Activated T-cell treated with anti-CD3 and anti-CD28 coated beads, Interleukin-2, amount 50 U/mL, for 1 hour (primary cell): ENCODE measurements around the gene FKBP7.
"Not testable (repeated sequence)": the region's sequence is repeated elsewhere in the genome, so short reads cannot be mapped to it uniquely, and the experiment has no call there.

Experiments used
- DNase-seq: peaks from one replicate; pipeline ENCODE4 v3.0.0-alpha.2; 2020

Gene FKBP7

DNA sequence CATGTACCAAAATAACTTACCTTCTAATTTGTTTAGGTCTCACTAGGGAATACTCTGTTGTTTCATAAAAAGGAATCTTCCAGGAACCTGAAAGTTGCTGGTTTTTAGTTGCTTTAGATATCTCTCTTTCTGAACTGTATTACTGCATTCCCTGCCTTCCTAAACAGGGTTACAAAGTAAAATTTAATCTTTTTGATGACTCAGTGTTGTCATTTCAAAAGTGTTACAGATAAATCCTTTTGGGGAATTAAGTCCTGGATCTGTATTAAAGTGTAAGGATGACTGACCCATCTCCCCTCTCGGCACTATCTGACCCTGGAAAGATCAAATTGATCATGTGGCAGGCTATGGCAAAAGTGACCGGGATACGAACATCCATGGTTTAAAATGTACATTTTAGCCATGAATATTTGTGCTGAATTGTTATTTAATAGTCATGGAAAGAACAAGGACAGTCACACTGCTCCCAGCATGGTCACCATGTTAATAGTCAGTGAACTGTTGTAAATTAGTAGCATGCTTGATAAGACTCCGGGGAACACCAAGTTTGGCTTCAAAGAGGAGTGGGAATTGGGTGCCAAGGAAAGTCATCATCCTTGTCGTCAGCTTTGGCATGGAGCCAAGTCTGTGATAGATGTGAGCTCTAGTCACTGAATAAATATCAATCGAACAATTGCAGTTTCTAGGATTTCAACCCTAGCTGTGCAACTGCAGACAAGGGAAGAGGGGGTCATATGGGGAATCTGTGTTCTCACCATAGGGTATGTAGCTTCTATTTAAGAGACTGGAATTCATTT lies 6.0 kb upstream of the FKBP7 start:
- DNase-seq, result no peak

DNA sequence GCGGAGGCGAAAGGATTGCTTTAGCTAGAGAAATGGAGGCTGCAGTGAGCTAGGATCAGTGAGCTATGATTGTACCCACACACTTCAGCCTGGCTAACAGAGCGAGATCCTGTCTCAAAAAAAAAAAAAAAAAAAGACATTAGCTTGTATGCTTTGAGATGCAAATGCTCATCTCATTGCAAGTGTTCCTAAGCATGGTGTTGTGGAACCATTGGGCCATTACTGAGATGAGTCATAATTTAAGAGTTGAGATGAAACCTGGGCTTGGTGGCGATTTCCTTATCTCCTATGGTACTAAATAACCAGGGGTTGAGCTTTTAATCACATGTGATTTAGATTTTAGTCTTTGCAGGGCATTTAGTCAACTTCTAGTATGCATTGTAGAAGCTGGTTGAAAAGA lies 4.0 kb upstream of the FKBP7 start:
- no peak for DNase-seq

DNA sequence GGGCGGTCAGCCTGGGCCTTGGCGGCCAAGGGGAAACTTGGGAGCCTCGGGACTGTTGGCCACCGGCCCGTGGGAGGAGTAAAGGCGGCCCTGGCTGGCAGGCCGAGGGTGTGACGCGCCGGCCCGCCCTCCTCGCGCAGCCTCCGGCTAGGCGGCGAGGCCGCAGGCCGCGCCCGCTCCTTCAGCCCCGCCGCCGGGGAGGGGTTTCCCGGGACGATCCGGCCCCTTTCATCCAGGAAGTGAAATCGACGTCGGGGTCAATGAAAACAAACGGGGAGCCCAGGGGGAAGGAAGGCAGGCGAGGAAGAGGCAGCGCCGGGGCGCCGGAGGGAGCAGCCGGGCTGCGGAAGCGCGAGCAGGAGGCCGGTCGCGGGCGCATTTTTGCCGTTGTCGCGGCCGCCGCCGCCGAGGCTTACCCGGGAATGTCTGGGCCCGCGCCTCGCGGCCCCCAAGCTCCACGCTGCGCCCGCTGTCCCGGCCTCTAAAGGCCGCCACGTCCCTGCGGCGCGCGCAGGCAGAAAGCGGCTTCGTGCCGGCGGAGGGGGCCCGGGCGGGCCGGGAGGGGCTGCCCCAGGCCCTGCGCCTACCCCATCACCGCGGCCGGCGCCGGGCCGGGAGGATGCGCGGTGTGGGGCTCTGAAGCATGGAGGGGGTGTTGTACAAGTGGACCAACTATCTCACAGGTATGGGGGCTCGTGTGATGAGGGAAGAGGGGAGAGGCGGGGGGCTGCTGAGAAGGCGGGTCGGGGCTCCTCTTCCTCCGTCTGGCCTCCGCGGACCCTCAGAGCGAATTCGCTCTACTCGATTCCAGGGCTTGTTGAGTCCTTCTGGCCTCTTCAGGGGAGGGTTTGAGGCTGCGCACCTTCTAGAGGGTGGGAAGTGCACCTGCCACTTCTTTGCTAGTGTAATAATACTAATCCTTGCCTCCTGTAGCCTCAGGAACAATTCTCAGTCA lies 2.1 kb upstream of the FKBP7 start, which contains the start of gene PLEKHA3:
PLEKHA3 (plus strand) TSS at position 231 of the 955 bp plus-strand sequence; CDS start at position 644, 413 bp downstream.
- DNase-seq, result peak; percentile 81

DNA sequence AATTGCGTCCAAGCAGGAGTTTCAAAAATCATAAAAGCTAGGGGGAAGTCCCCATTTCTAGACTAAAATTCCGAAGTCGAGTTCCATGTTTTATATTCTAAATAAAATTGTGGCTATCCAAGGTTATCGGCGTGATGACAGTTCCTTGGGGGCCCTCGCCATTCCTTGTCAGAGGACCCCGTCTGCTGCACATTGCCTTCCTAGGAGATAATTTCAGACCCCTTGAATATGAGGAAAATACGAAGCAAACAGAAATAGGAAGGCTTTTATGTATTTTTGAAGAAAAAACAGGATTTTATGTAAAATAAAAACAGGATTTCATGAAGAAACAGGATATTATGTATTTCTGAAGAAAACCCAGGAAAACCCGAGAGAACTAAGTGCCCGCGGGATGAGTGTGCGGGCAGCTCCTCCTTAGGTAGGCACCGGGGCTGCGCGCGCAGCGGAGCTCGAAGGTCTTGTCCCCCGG lies 1.4 kb upstream of the FKBP7 start:
- DNase-seq, result no peak

DNA sequence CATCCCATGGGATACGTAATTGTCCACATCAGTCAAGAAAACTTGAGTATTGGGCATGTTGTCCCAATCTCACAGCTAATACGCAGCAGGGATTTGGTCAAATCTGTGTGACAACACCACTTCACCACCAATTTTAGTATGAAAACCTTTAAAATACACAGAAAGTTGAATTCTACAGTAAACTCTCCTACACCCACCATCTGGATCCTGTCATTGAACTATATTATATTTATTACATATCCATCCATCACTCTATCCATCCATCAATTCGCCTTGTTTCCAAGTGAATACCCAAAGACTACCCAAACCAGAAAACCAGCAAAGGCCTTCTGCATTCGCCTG lies 846 bp upstream of the FKBP7 start:
- no peak for DNase-seq

DNA sequence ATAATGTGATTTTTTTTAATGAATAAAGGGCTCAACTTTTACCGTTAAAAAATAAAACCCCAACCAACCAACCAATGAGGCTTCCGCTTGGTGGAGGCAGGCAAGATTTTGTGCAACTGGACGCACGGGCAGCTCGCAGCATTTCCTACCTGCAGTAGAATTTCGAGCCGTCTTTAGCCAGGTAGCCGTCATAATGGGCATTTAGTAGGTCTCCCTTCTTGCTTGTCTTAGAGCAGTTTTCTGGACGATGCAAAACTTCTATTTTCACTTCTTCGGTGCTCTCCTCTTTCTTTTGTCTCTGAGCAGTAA lies 316 bp downstream of the FKBP7 start:
- DNase-seq, result no peak

DNA sequence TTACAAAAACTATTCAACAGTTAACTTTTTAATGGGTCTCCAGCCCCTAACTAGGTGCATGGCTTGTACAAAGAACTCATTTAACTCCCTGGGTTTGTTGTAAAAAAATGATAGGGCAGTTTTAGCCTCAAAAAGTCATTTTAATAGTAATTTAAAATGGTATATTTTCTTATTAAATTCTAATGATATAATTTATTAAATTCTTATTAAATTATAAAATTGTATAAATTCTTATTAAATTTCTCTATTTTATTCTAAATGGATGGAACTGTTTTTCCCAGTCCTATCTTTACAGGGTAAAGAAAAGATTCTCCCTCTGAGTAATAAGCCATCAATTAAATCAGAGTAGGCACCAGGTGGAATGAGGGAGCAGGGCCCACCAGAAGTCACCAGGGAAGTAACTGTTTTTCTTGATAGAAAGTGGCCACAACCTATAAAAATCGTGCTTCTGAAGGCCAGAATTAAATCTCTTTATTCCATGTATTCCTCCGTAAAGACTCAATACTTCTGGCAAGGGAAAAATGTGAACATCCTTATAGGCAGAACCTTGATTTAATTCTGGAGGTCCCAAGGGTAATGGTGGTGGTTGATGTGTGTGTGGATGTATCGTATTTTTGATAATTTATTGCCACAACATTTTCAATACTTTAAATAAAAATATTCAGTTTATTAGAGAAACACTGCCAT lies 814 bp downstream of the FKBP7 start:
- DNase-seq, result no peak

DNA sequence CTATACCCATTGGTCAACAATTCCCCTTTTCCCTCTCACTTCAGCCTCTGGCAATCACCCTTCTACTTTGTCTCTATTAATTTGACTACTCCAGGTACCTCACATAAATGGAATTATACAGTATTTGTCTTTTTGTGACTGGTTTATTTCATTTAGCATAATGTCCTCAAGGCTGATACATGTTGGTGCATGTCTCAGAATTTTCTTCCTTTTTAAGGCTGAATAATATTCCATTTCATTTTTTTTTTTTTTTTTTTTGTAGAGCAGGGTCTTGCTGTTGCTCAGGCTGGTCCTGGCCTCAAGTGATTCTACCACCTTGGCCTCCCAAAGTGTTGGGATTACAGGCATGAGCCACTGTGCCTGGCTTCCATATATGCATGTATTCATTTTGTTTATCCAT lies 1.9 kb downstream of the FKBP7 start:
- no peak for DNase-seq

DNA sequence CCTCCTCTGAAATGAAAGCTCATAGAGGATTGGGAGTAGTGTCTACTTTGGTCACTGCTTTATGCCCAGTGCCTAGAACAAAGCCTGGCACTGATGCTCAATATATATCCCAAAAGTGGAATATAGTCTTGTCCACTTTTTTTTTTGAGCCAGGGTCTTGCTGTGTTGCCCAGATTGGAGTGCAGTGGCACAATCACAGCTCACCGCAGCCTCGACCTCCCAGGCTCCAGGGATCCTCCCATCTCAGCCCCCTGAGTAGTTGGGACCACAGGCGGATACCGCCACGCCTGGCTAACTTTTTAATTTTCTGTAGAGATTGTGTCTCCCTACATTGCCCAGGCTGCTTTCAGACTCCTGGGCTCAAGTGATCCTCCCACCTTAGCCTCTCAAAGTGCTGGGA lies 3.8 kb downstream of the FKBP7 start:
- no peak for DNase-seq

DNA sequence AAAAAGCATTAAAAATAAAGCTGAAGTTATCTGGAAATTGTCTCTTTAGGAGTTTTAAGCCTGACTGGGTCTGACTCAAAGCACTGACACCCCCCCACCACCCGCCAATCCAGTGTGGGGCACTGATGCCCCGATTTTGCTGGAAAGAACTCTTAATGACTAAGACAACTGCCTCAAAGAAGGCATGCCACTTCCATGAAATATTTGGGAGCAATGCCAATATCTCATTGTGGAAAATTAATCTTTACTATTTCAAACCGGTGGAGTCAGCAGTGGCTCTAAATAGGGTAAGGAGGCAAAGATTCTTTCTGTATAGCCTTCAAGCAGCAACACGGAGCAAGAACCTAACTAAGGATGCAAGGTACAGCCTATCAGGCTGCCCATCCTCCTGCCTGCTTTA lies 4.5 kb downstream of the FKBP7 start:
- DNase-seq, result no peak

DNA sequence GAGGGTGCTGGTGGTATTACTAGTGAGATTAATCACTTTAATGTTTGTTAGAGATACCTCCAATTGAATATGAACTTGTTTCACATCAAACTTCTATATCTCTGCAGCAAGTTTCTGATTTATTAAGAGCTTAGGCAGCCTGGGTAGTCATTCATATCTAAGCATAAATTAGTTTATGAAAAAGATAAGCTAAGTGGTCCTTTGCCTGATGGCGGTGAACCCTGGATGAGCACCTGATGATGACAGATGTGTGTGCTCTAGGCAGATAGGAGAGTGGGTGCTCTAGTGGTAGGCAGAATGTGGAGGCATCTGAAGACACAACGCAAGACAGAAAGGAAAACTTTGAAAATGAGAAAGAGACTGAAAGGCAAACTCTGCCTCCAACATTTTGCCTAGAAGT lies 5.0 kb downstream of the FKBP7 start:
- DNase-seq, result no peak

DNA sequence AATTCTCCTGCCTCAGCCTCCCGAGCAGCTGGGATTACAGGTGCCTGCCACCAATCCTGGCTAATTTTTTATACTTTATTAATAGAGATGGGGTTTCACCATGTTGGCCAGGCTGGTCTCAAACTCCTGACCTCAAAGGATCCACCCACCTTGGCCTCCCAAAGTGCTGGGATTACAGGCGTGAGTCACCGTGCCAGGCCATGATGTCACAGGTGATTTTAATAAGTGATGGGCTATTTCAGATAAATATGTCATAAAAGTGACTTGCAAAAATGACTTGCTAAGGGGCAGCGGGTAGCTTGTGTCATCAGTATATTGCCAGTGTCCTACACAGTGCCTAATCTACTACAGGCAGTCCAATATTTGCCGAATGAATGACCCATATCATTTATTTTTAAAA lies 7.1 kb downstream of the FKBP7 start:
- DNase-seq, result not testable (repeated sequence)

DNA sequence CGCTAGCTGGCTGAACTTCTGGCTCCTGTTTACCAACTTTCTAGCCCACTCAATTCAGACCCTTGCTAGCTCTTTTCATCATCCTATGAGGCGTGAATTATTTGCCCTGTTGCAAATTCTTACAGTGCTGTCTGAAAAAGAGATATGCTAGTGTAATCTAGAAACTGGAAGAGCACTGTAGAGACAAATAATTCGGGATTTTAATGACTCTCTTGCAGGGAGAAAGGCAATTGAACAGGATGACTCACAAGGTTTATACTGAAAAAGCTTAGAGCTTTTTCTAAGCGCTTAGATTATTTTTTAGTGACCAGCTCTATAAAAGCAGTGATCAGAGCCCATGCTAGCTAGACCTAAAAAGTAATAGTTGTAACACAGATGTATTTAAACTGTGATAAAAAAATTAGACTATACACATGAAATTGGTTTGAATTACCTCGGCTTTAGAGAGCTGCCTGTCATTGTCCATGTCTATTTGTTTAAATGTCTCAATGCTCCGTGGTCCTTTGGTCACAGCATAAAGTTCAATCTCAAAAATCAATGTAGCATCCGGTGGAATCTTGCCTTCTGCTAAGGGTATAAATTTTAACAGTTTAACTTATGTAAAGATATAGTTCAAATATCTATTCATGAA lies 9.1 kb downstream of the FKBP7 start:
- no peak for DNase-seq

DNA sequence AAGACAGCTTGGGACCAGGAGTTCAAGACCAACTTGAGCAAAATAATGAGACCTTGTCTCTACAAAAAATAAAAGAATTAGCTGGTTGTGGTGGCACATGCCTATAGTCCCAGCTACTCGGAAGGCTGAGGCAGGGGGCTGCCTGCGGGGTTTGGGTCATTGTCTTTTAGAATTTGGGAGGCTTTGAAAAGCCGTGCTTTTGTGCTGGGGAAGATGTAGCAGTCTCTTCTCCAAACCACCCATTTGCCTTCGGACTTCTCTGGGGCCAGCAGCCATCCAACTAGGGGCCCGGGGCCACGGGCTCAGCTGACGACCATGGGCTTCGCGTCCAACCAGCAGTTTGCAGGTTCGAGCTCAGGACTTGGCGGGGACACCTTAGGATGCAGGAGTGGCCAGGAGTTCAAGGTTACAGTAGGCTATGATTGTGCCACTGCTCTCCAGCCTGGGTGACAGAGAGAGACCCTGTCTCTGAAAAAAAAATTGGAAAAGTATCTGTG lies 21.0 kb downstream of the FKBP7 start:
- no peak for DNase-seq

DNA sequence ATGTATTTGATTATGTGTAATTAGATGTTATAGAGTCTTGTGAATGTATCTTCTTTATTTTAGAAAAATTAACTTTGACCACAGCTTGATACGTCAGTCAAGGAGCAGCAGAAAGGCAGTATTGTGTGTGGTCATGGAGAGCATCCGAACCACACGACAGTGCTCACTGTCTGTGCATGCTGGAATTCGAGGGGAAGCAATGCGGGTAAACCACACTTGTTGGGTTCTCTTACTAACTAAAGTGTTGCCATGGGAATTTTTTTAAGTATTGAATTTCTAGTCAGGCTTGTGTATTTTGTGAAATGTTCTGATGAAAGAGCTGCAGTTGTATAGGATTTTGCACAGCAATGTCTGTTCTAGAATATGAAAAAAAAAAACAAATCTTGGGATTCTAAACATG lies 22.5 kb downstream of the FKBP7 start:
- DNase-seq, result no peak

DNA sequence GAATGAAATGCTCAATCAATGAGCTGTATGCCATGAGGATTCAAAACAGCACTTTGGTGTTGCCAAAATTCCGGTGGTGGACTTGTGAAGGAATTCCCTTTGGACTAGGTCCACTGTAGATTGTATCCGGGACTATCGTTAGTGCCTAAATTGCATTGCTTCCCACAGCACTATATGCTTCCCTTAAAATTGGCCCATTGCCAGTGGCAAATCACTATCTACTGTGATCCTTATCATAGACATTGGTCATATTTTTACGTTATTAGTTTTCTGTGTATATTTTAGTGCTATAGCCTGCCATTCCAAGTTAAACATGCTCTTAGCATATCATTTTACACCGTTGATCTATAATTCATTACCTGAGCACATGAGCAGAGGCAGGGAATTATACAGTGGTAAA lies 25.5 kb downstream of the FKBP7 start:
- no peak for DNase-seq

DNA sequence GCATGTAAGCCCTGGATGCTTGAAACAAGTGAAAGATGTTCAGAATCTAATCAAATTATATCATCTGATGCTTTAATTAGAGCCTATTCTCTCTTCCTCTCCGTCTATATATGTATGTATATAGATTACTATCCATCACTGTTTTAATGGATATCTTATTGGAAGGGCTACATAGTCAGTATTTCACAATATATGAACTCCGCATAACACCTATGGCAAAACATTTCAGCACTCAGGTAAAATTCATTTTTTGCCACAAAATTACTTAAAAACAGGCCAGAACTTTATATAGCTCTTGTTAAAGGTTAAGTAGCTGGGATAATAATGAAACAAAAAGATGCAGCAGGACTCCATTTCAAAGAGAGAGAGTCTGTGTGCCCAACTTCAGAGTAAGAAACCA lies 26.1 kb downstream of the FKBP7 start:
- no peak for DNase-seq

DNA sequence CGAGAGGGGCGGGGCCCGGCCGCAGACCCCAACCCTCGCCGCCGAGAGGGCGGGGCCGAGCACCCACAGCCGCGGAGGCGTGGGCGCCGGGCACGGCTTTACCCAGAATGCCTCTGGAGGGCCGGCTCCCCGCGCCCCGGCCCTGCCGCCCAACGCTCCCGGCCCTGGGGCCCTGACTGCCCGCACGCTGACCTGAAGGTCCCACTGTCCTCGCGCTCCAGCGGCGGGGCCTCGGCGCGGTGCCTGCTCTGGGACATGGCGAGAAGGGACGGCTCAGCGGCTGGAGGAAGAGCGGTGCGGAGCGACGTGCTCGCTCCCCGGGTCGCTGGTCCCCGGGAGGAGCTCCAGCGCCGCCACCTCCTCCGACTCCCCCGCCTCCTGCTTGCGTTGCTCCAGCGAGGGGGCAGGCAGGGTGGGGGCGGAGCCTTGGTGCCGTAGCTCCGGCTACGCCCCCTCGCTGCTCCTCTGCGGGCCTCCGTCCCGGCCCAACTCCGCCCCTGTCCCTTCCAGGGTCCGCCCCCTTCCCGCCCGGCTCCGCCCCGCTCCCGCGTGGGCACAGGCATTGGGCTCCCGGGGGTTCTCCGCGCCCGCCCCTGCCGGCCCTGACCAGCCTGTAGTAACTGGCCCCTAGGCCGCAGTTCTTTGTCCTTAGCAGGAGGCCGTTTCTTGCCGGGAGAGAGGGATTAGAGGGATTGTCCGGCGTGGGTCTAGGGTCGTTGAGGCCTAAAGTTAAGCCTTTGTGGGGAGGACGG lies 27.4 kb downstream of the FKBP7 start, which contains the start of the genes PJVK and PRKRA:
PJVK (plus strand) TSS at position 605 of the 752 bp plus-strand sequence. CDS start 2,032 bp downstream, outside the sequence.
PRKRA (minus strand) TSS at position 402 of the 752 bp plus-strand sequence; CDS start at position 257, 145 bp downstream.
- peak; percentile 95 for DNase-seq

DNA sequence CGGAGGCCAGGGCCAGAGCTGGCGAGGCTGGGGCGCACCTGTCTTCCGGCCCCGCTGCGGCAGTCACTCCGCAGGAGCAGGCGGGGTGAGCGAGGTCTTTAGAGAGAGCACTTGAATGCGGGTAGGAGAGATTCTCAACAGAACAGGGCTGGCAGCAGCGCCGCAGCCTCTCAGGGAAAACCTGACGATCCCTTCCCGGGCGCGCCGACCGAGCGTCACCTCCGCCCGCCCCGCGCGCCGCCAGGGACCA lies 28.0 kb downstream of the FKBP7 start:
- peak; percentile 89 for DNase-seq

DNA sequence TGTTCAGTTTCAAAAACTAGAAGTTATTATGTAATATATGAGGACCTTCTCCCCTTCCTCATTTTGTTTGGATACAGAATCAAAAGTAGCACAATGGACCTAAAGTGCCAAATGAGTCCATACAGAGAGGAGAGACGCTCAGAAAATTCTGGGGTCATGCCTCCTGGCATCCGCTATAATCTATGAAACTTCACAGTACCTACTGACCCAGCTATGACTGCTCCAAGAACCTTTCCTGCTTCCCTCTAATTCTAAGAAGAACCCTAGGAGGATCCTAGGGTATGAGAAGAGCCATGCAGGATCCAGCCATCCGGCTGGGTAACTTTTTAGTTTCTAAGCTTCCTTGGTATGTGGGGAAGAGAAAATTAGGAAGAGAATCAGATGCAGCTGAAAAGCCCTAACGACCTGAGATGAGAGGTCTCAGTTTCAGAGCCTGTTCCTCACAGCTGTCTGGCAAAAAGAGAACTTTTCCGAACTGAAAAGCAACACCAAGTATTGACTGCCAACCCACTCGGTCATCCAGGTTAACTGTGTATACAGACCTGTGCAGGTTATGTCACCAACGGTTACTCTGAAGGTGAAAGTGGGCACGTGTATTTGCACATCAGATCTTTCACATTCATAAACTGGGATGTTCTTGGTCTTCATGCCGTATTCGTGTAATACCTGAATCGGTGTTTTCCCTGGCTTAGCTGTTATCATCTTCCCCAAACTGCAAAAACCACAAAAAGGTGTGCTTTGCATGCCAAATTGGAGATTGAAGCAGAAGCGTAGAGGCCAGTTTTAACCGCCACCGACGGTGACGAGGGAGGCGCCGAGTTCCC lies 28.5 kb downstream of the FKBP7 start:
- no peak for DNase-seq
